SK-N-SH (cell line): Measurements from ENCODE around the gene GANAB. TPM values are rescaled to one million over a fixed set of nuclear protein-coding genes. Genes with fewer than 3 reads are reported as not detected.

ENCODE experiments used
- CTCF ChIA-PET: fragments of 300-600, 350-600 bp; formaldehyde crosslinking; extraction: SDS; loops from one replicate; lab custom pipeline; 2021; lab: Yijun Ruan, JAX
- POLR2A ChIA-PET: fragments of 350-600 bp; sonication (Branson Sonifier 250); formaldehyde crosslinking; extraction: SDS; loops from one replicate; lab custom pipeline; 2020; ENCODE audit warnings: antibody characterized with exemption, inconsistent platforms; lab: Yijun Ruan, JAX
- DNase-seq: peaks from one replicate; pipeline ENCODE4 v3.0.0; 2012
- H2AFZ ChIP-seq: fragments of 200-600 bp; sonication (generic); 2 replicates; pipeline ENCODE4 v1.8.1; 2016; ENCODE audit warnings: antibody characterized with exemption, mild to moderate bottlenecking, low read depth
- H3F3A ChIP-seq: fragments of 200-600 bp; sonication (generic); replicated peaks from 2 replicates; pipeline ENCODE3; 2016; ENCODE audit warnings: antibody characterized with exemption, mild to moderate bottlenecking; ENCODE audit not compliant: insufficient read depth
- H3K27ac ChIP-seq, 2 experiments: fragments of 200-500 bp in 1 of 2; fragments of 200-600 bp in 1 of 2; sonication (Bioruptor generic) in 1 of 2; sonication (generic), shearing (Covaris generic) in 1 of 2; 2 replicates each; pipeline versions ENCODE4 v1.5.1 to v1.6.1; 2014 to 2016; ENCODE audit warnings: low read depth in 2 of 2, inconsistent platforms in 1 of 2, low read length in 1 of 2, mild to moderate bottlenecking in 1 of 2, mixed read lengths in 1 of 2
- H3K27me3 ChIP-seq: fragments of 200-600 bp; sonication (generic), shearing (Covaris generic); 2 replicates; pipeline ENCODE4 v1.6.1; 2016; ENCODE audit warnings: mixed run types; ENCODE audit not compliant: insufficient read depth
- H3K36me3 ChIP-seq, 2 experiments: fragments of 200-500 bp in 1 of 2; fragments of 200-600 bp in 1 of 2; sonication (Bioruptor generic) in 1 of 2; sonication (generic) in 1 of 2; replicated peaks in 1 of 2; 2 replicates each; pipeline versions ENCODE3 to v1.5.1; 2014 to 2016; ENCODE audit warnings: low read length in 1 of 2, mild to moderate bottlenecking in 1 of 2; ENCODE audit not compliant: insufficient read depth in 2 of 2, control insufficient read depth in 1 of 2
- H3K4me1 ChIP-seq, 2 experiments: fragments of 200-500 bp in 1 of 2; fragments of 200-600 bp in 1 of 2; sonication (Bioruptor generic) in 1 of 2; sonication (generic), shearing (Covaris generic) in 1 of 2; 2 replicates each; pipeline versions ENCODE4 v1.5.1 to v1.6.1; 2014 to 2016; ENCODE audit warnings: low read depth in 1 of 2, low read length in 1 of 2, mixed run types in 1 of 2; ENCODE audit not compliant: insufficient read depth in 2 of 2, control insufficient read depth in 1 of 2
- H3K4me2 ChIP-seq: fragments of 200-600 bp; sonication (generic), shearing (Covaris generic); 2 replicates; pipeline ENCODE4 v1.6.1; 2017; ENCODE audit warnings: mixed run types
- H3K4me3 ChIP-seq, 2 experiments: fragments of 200-500 bp in 1 of 2; fragments of 200-600 bp in 1 of 2; sonication (Bioruptor generic) in 1 of 2; sonication (generic), shearing (Covaris generic) in 1 of 2; 2 replicates each; pipeline versions ENCODE4 v1.5.1 to v1.8.1; 2014 to 2016; ENCODE audit warnings: low read depth in 2 of 2, inconsistent platforms in 1 of 2, low read length in 1 of 2, mild to moderate bottlenecking in 1 of 2, mixed read lengths in 1 of 2, moderate library complexity in 1 of 2
- H3K79me2 ChIP-seq: fragments of 200-600 bp; sonication (generic); 2 replicates; pipeline ENCODE4 v1.8.1; 2017; ENCODE audit warnings: mild to moderate bottlenecking; ENCODE audit not compliant: insufficient read depth
- H3K9ac ChIP-seq: fragments of 200-600 bp; sonication (generic); 2 replicates; pipeline ENCODE4 v1.6.1; 2017; ENCODE audit warnings: mixed run types
- H3K9me2 ChIP-seq: fragments of 200-600 bp; sonication (generic); 2 replicates; pipeline ENCODE4 v1.6.1; 2017; ENCODE audit warnings: mixed run types
- H3K9me3 ChIP-seq: fragments of 200-600 bp; sonication (generic); 2 replicates; pipeline ENCODE4 v1.6.1; 2017; ENCODE audit warnings: mixed run types, mild to moderate bottlenecking, moderate library complexity
- H4K20me1 ChIP-seq: fragments of 200-600 bp; sonication (generic); 2 replicates; pipeline ENCODE4 v1.6.1; 2017; ENCODE audit warnings: mild to moderate bottlenecking, mixed run types; ENCODE audit not compliant: insufficient read depth
- ELF1 ChIP-seq: IDR thresholded peaks from 2 replicates; pipeline ENCODE4 v1.4.0; 2012
- EP300 ChIP-seq, 2 experiments: IDR thresholded peaks; 2 replicates each; pipeline versions ENCODE4 v1.4.0 to v1.6.1; 2012; ENCODE audit warnings: borderline replicate concordance in 1 of 2, low read depth in 1 of 2, low read length in 1 of 2
- EZH2phosphoT487 ChIP-seq: fragments of 200-600 bp; sonication (generic); IDR thresholded peaks from 2 replicates; pipeline ENCODE4 v1.6.1; 2017; ENCODE audit warnings: low read depth, mixed run types, mild to moderate bottlenecking, antibody characterized with exemption, moderate library complexity, borderline replicate concordance
- FOSL2 ChIP-seq: IDR thresholded peaks from 2 replicates; pipeline ENCODE4 v1.4.0; 2012; ENCODE audit warnings: low read depth, mild to moderate bottlenecking, moderate library complexity, borderline replicate concordance
- FOXJ3 ChIP-seq: sonication (generic); formaldehyde crosslinking; IDR thresholded peaks from 2 replicates; pipeline ENCODE4 v1.5.1; 2020; ENCODE audit warnings: mild to moderate bottlenecking, missing genetic modification reagents
- FOXM1 ChIP-seq: IDR thresholded peaks from 2 replicates; pipeline ENCODE4 v1.4.0; 2012; ENCODE audit warnings: low read depth, mild to moderate bottlenecking
- JUND ChIP-seq: IDR thresholded peaks from 2 replicates; pipeline ENCODE4 v1.4.0; 2012
- MEF2A ChIP-seq: IDR thresholded peaks from 2 replicates; pipeline ENCODE4 v1.4.0; 2012; ENCODE audit warnings: low read depth, borderline replicate concordance
- MXI1 ChIP-seq: IDR thresholded peaks from 2 replicates; pipeline ENCODE4 v1.6.1; 2012; ENCODE audit warnings: mild to moderate bottlenecking, low read depth, low read length, improper control_type of control experiment
- NRF1 ChIP-seq: IDR thresholded peaks from 2 replicates; pipeline ENCODE4 v1.6.1; 2012; ENCODE audit warnings: low read depth, mild to moderate bottlenecking, low read length
- RAD21 ChIP-seq: IDR thresholded peaks from 2 replicates; pipeline ENCODE4 v1.6.1; 2012; ENCODE audit warnings: mild to moderate bottlenecking, low read length
- RFX5 ChIP-seq: IDR thresholded peaks from 2 replicates; pipeline ENCODE4 v1.6.1; 2012; ENCODE audit warnings: mild to moderate bottlenecking, improper control_type of control experiment, low read length
- RXRA ChIP-seq: IDR thresholded peaks from 2 replicates; pipeline ENCODE4 v1.4.0; 2012; ENCODE audit warnings: low read depth, mild to moderate bottlenecking, borderline replicate concordance
- SMC3 ChIP-seq: IDR thresholded peaks from 2 replicates; pipeline ENCODE4 v1.6.1; 2012; ENCODE audit warnings: low read depth, low read length, improper control_type of control experiment
- TCF12 ChIP-seq: IDR thresholded peaks from 2 replicates; pipeline ENCODE4 v1.4.0; 2012
- TEAD4 ChIP-seq: IDR thresholded peaks from 2 replicates; pipeline ENCODE4 v1.4.0; 2012; ENCODE audit warnings: mild to moderate bottlenecking, borderline replicate concordance; ENCODE audit not compliant: insufficient read depth
- YY1 ChIP-seq: IDR thresholded peaks from 2 replicates; pipeline ENCODE4 v1.4.0; 2012; ENCODE audit warnings: low read depth, mild to moderate bottlenecking
- ZBTB33 ChIP-seq: IDR thresholded peaks from 2 replicates; pipeline ENCODE4 v1.4.0; 2012; ENCODE audit warnings: low read depth, borderline replicate concordance
- WGBS: methylation state at CpG from one replicate; pipeline ENCODE4 v1.1.6; 2017; ENCODE audit warnings: low lambda C conversion rate; 5-methylcytosine and 5-hydroxymethylcytosine counted together
- polyA plus RNA-seq, 3 experiments: library from polyadenylated mRNA; depleted of rRNA; stranded (reverse); fragments of >200 nt; gene quantifications; 2 replicates each; pipeline ENCODE4 v1.2.3, GENCODE V29; 2012
- TF ChIP-seq, protein P1 (sequence below): IDR thresholded peaks from 2 replicates; pipeline ENCODE4 v1.4.0; 2012; ENCODE audit warnings: low read depth
- TF ChIP-seq, protein P2 (sequence below): fragments of 150-350 bp; IDR thresholded peaks from 2 replicates; pipeline ENCODE4 v1.6.1; 2017; ENCODE audit warnings: antibody characterized with exemption, low read length, low read depth, borderline replicate concordance

The GANAB gene
- polyA plus RNA-seq, 1 of the 3 experiments (the other 2 are of a cell fraction) = 275 TPM

- no peak overlapping the region for H3K27ac ChIP-seq
- no peak overlapping the region for H3K4me3 ChIP-seq
- no peak overlapping the region for H3K9ac ChIP-seq
- ChIA-PET CTCF (interaction anchor here (1.2 kb wide), 1 partner anchor 23 kb away, joined by 3 read pairs; no protein-coding TSS in a partner anchor), POLR2A (no interaction called here)
- peaks cover 10% of the 10 kb centered on the region for H3F3A ChIP-seq
- no peak for DNase-seq
- H3K79me2 ChIP-seq = peaks cover 46% of the 10 kb centered on the region
- peaks cover 17% of the 10 kb centered on the region for H4K20me1 ChIP-seq
- peak overlapping the region; percentile 80 for H3K4me2 ChIP-seq
- H3K36me3 ChIP-seq = peaks cover 32 to 47% of the 10 kb centered on the region in 2 experiments
- TF ChIP-seq JUND = no peak
- TF ChIP-seq MEF2A = no peak
- no peak for TF ChIP-seq NRF1
- TF ChIP-seq FOXJ3 (CRISPR knock-in tag) = no peak
- TF ChIP-seq EZH2phosphoT487 = no peak
- TF ChIP-seq, protein P1, sequence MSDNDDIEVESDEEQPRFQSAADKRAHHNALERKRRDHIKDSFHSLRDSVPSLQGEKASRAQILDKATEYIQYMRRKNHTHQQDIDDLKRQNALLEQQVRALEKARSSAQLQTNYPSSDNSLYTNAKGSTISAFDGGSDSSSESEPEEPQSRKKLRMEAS = no peak
- no peak for TF ChIP-seq ELF1
- TF ChIP-seq, protein P2, sequence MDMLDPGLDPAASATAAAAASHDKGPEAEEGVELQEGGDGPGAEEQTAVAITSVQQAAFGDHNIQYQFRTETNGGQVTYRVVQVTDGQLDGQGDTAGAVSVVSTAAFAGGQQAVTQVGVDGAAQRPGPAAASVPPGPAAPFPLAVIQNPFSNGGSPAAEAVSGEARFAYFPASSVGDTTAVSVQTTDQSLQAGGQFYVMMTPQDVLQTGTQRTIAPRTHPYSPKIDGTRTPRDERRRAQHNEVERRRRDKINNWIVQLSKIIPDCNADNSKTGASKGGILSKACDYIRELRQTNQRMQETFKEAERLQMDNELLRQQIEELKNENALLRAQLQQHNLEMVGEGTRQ = no peak
- no peak for TF ChIP-seq EP300 (IDR thresholded peaks at IDR 0.05; ENCODE audit: borderline replicate concordance in 1 of 2, low read depth in 1 of 2, low read length in 1 of 2)
- no peak for TF ChIP-seq SMC3
- TF ChIP-seq RFX5 = no peak
- TF ChIP-seq FOXM1 = no peak
- no peak for TF ChIP-seq TEAD4
- TF ChIP-seq TCF12 = no peak
- TF ChIP-seq MXI1 = no peak
- TF ChIP-seq RAD21 = no peak
- no peak for TF ChIP-seq YY1
- 97% methylated on average over 11 of the region's 14 CpGs for WGBS
- no peaks in the 10 kb centered on the region for H3K27me3 ChIP-seq
- no peaks in the 10 kb centered on the region for H3K9me2 ChIP-seq
- H2AFZ ChIP-seq = no peak overlapping the region
- H3K4me1 ChIP-seq = peaks cover 16 to 28% of the 10 kb centered on the region in 2 experiments; a peak in 3 of 4 replicates
- H3K9me3 ChIP-seq = no peaks in the 10 kb centered on the region
These were observed 70.6 kb downstream of the GANAB start for GRCh38 chr11:62575837-62576236.

GRCh38 chr11:62575156-62575555 is 71.3 kb downstream of the GANAB start:
- Histone ChIP-seq H3K9me3 (no peaks in the 10 kb centered on the region), H2AFZ (no peak overlapping the region), H3K4me2 (peak overlapping the region; percentile 80)
- 90% methylated on average over 5 of the region's 17 CpGs for WGBS
- DNase-seq = no peak
- TF ChIP-seq FOSL2 (no peak), RXRA (no peak), EP300 (IDR thresholded peaks at IDR 0.05; ENCODE audit: borderline replicate concordance in 1 of 2, low read depth in 1 of 2, low read length in 1 of 2) (no peak), MEF2A (no peak), ZBTB33 (no peak), JUND (no peak), TCF12 (no peak), EZH2phosphoT487 (no peak)
- TF ChIP-seq, all 33 proteins: peak for 0
- Histone ChIP-seq H3K9me2 (no peaks in the 10 kb centered on the region), H3K27ac (peak overlapping the region; percentile 83 to 87; a peak in 2 of 4 replicates), H3K79me2 (peaks cover 53% of the 10 kb centered on the region), H3K4me1 (peaks cover 19 to 28% of the 10 kb centered on the region in 2 experiments; a peak in 3 of 4 replicates), H3K36me3 (peaks cover 34 to 54% of the 10 kb centered on the region in 2 experiments), H4K20me1 (peaks cover 22% of the 10 kb centered on the region), H3K9ac (peak overlapping the region; percentile 82), H3K27me3 (no peaks in the 10 kb centered on the region), H3F3A (peaks cover 10% of the 10 kb centered on the region), H3K4me3 (peak overlapping the region in 1 of 2 experiments; percentile 63; a peak in 1 of 4 replicates)
- ChIA-PET POLR2A (interaction anchor here (0.9 to 2.0 kb wide), 4 partner anchors 10 to 90 kb away, joined by 3 to 47 read pairs (median 10); partner anchors contain the start of genes C11orf98, CSKMT and TUT1), CTCF (interaction anchor here (0.7 to 1.8 kb wide), 4 partner anchors 14 to 37 kb away, joined by 3 to 5 read pairs (median 3); no protein-coding TSS in a partner anchor)
